Measurements from ENCODE around the gene EFNB1.

Gene EFNB1

DNA sequence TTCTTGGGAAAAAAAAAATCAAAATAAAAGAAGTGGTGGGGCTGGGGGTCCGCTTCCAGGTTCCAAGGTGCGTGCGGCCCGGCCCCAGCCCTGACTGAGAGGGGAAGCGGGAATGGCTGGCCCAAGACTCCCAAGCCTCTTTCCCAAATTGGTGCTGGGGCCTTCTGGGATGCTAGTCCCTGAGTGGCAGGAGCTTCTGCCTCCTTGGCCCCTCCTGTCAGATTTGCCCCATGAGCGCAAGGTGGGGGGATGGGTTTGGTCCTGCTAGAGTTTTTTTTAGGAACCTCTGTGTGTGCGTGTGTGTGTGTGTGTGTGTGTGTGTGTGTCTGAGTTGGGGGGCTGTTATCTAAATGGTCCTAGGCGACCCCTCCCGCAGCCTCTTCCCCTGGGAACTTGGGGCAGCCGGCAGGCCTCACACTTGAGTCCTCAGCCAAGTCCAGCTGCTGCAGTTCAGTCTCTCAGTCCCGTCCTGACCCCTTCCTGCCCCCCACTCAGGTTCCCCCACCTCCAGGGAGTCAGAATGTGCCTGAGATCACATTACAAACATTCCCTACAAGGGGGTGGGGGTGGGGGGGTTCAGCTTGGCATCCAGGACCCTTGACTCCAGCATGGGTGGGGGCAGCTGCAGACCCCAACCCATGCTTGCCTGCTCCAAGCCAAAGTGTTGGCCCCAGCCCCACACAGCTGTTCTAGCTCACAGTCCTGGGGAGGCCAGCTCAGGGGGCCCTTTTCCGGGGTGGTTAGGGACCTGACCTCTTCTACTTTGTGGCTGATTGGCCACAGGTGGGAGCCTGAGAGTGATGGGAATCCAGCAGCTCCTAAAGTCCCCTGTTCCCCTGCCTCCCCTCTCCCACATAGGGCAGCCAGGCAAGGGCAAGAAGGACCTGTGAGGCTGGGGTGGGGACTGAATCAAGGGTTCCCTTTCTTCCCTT is 4.0 kb downstream of the EFNB1 start:
- TF ChIP-seq, protein P1, sequence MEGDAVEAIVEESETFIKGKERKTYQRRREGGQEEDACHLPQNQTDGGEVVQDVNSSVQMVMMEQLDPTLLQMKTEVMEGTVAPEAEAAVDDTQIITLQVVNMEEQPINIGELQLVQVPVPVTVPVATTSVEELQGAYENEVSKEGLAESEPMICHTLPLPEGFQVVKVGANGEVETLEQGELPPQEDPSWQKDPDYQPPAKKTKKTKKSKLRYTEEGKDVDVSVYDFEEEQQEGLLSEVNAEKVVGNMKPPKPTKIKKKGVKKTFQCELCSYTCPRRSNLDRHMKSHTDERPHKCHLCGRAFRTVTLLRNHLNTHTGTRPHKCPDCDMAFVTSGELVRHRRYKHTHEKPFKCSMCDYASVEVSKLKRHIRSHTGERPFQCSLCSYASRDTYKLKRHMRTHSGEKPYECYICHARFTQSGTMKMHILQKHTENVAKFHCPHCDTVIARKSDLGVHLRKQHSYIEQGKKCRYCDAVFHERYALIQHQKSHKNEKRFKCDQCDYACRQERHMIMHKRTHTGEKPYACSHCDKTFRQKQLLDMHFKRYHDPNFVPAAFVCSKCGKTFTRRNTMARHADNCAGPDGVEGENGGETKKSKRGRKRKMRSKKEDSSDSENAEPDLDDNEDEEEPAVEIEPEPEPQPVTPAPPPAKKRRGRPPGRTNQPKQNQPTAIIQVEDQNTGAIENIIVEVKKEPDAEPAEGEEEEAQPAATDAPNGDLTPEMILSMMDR (IDR thresholded peaks at IDR 0.05) = no peak
- intact Hi-C loops (cut with DNase I; ENCODE audit: low total_unique reads) = loop anchor here (10.0 kb wide), 1 partner anchor 232 kb away; no protein-coding TSS in a partner anchor
- Histone ChIP-seq H3K36me3 (no peaks in the 10 kb centered on the region), H3K27me3 (no peaks in the 10 kb centered on the region), H3K27ac (peak overlapping the region in 1 of 2 donors; percentile 22), H3K9me3 (no peaks in the 10 kb centered on the region), H3K4me3 (peak overlapping the region; percentile 74 to 83), H3K4me1 (peaks cover 0 to 29% (median 8%) of the 10 kb centered on the region in 4 donors)
- no peak for DNase-seq

GRCh38 chrX:68833448-68833805 is 4.6 kb downstream of the EFNB1 start:
- peaks cover 0 to 24% (median 8%) of the 10 kb centered on the region in 4 donors for H3K4me1 ChIP-seq
- H3K27me3 ChIP-seq = no peaks in the 10 kb centered on the region
- TF ChIP-seq, protein P1 (IDR thresholded peaks at IDR 0.05) = no peak
- H3K36me3 ChIP-seq = no peaks in the 10 kb centered on the region
- H3K27ac ChIP-seq = no peak overlapping the region
- no peak for DNase-seq
- no peaks in the 10 kb centered on the region for H3K9me3 ChIP-seq
- intact Hi-C loops (cut with DNase I; ENCODE audit: low total_unique reads) = loop anchor here (10.0 kb wide), 1 partner anchor 231 kb away; no protein-coding TSS in a partner anchor
- H3K4me3 ChIP-seq = no peak overlapping the region

DNA sequence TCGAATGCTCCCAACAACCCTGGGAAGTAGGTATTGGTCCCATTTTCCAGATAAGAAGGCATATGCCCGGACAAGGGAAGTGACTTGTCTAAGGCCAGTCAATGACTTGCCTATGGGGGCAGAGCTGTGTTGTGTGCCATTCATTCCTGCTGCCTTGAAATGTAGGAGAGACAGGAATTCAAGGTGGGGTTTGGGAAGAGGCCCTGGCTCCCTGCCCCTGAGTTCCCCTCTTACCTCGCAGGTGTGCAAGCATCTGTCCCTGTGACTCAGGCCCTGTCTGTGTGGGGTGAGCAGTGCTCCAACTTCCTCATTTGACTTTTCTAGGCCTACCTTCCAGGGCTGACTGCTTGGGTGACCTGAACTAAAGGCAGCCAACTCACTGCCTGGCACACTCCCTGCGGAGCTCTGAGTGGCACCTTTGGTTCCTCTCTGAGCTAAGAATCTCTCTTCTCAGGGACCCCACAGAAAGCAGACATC is 5.1 kb downstream of the EFNB1 start:
- H3K27ac ChIP-seq = no peak overlapping the region
- intact Hi-C loops (cut with DNase I; ENCODE audit: low total_unique reads) = loop anchor here (10.0 kb wide), 1 partner anchor 231 kb away; no protein-coding TSS in a partner anchor

GRCh38 chrX:68834371-68835103 is 5.7 kb downstream of the EFNB1 start:
- TF ChIP-seq, protein P1 (IDR thresholded peaks at IDR 0.05) = no peak
- H3K4me3 ChIP-seq = no peak overlapping the region
- intact Hi-C loops (cut with DNase I; ENCODE audit: low total_unique reads) = loop anchor here (5.0 to 10.0 kb wide), 2 partner anchors 230 to 383 kb away; no protein-coding TSS in a partner anchor
- H3K4me1 ChIP-seq = peaks cover 0 to 23% (median 8%) of the 10 kb centered on the region in 4 donors
- no peaks in the 10 kb centered on the region for H3K9me3 ChIP-seq
- no peak for DNase-seq
- H3K27me3 ChIP-seq = no peaks in the 10 kb centered on the region
- no peak overlapping the region for H3K27ac ChIP-seq
- peaks cover 0 to 4% (median 0%) of the 10 kb centered on the region in 3 donors for H3K36me3 ChIP-seq

More for the DNA sequence above, 5.1 kb downstream of the EFNB1 start:
- Histone ChIP-seq H3K4me1 (peaks cover 0 to 23% (median 8%) of the 10 kb centered on the region in 4 donors), H3K4me3 (no peak overlapping the region), H3K27me3 (no peaks in the 10 kb centered on the region), H3K36me3 (no peaks in the 10 kb centered on the region), H3K9me3 (no peaks in the 10 kb centered on the region)
- no peak for DNase-seq
- TF ChIP-seq, protein P1 (IDR thresholded peaks at IDR 0.05) = no peak

- DNase-seq = no peak
- Histone ChIP-seq H3K36me3 (peaks cover 0 to 9% (median 3%) of the 10 kb centered on the region in 3 donors), H3K4me3 (no peak overlapping the region), H3K27ac (no peak overlapping the region), H3K27me3 (no peaks in the 10 kb centered on the region), H3K4me1 (peaks cover 0 to 23% (median 8%) of the 10 kb centered on the region in 4 donors), H3K9me3 (no peaks in the 10 kb centered on the region)
- TF ChIP-seq, protein P1 (IDR thresholded peaks at IDR 0.05) = no peak
- intact Hi-C loops (cut with DNase I; ENCODE audit: low total_unique reads) = loop anchor here (5.0 to 10.0 kb wide), 2 partner anchors 230 to 382 kb away; no protein-coding TSS in a partner anchor
These were observed 6.3 kb downstream of the EFNB1 start for GRCh38 chrX:68835104-68835442.

Data from tibial artery (tissue), 4 donors.